ENCODE measurements around the gene LRGUK.

Gene LRGUK

DNA sequence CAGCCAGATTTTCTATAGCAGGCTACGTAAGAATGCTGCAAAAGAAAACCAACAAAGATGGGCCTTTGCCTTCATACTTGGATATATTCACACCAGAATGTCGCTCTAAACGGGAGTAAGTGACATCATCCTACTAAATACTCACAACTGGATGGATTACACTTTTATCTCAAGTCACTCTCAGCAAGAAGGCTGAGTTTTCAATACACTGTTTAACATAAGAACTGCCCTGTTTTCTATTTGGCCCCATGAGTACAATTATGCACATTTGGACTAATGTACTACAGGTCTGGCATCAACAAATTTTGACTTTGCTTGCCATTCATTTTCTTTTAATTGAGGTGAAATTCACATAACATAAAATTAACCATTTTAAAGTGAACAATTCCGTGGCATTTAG lies 181.4 kb downstream of the LRGUK start:
- Histone ChIP-seq H2BK15ac (ENCODE audit: low read length) (no peak overlapping the region), H3K9ac (ENCODE audit: low read depth, low read length, poor library complexity) (no peak overlapping the region), H3K23ac (ENCODE audit: low read depth, low read length, poor library complexity) (no peak overlapping the region), H2BK120ac (ENCODE audit: low read depth, low read length) (no peak overlapping the region), H3K36me3 (replicated peaks in 1 of 2; ENCODE audit: control insufficient read depth in 2 of 2, insufficient read depth in 2 of 2, low read length in 2 of 2) (peaks cover 5 to 53% of the 10 kb centered on the region in 2 donors), H3K4ac (ENCODE audit: low read length) (no peak overlapping the region), H3K9me3 (replicated peaks in 1 of 2; ENCODE audit: control insufficient read depth in 2 of 2, insufficient read depth in 1 of 2, low read depth in 1 of 2, low read length in 2 of 2) (no peaks in the 10 kb centered on the region), H4K8ac (ENCODE audit: low read depth, low read length) (no peak overlapping the region), H3K4me2 (ENCODE audit: insufficient read depth, low read length, poor library complexity, severe bottlenecking) (no peak overlapping the region), H3K27me3 (ENCODE audit: control insufficient read depth in 3 of 3, insufficient read depth in 3 of 3, low read depth in 1 of 3, low read length in 3 of 3) (no peaks in the 10 kb centered on the region), H2AFZ (ENCODE audit: low read length) (no peak overlapping the region), H2AK5ac (ENCODE audit: low read depth, low read length) (no peak overlapping the region), H3K4me1 (ENCODE audit: control insufficient read depth in 2 of 2, insufficient read depth in 1 of 2, low read depth in 1 of 2, low read length in 2 of 2) (no peaks in the 10 kb centered on the region), H2BK12ac (ENCODE audit: low read length) (no peak overlapping the region), H3K27ac (replicated peaks; ENCODE audit: low read length) (no peak overlapping the region), H3K4me3 (ENCODE audit: low read length in 2 of 2) (no peak overlapping the region), H3K14ac (ENCODE audit: low read length) (no peak overlapping the region), H3K79me1 (ENCODE audit: low read depth, low read length) (no peaks in the 10 kb centered on the region), H2BK5ac (ENCODE audit: low read length) (no peak overlapping the region), H3K18ac (ENCODE audit: low read length) (no peak overlapping the region), H4K91ac (ENCODE audit: low read depth, low read length, poor library complexity) (no peak overlapping the region)
- no peak for DNase-seq (ENCODE audit: low spot score)
- no CpG with 5 or more reads among the region's 4 CpGs for WGBS, 2 donors (ENCODE audit: extremely low coverage in 2 of 2, insufficient read length in 2 of 2, insufficient replicate concordance in 1 of 2)

GRCh38 chr7:134311807-134312206 lies 184.7 kb downstream of the LRGUK start:
- no peak overlapping the region for H3K4ac ChIP-seq (ENCODE audit: low read length)
- H3K27me3 ChIP-seq (ENCODE audit: control insufficient read depth in 3 of 3, insufficient read depth in 3 of 3, low read depth in 1 of 3, low read length in 3 of 3), result no peaks in the 10 kb centered on the region
- no peak overlapping the region for H3K4me3 ChIP-seq (ENCODE audit: low read length in 2 of 2)
- H2AFZ ChIP-seq (ENCODE audit: low read length), result no peak overlapping the region
- no peak overlapping the region for H3K23ac ChIP-seq (ENCODE audit: low read depth, low read length, poor library complexity)
- no peak overlapping the region for H3K18ac ChIP-seq (ENCODE audit: low read length)
- no peaks in the 10 kb centered on the region for H3K4me1 ChIP-seq (ENCODE audit: control insufficient read depth in 2 of 2, insufficient read depth in 1 of 2, low read depth in 1 of 2, low read length in 2 of 2)
- no peak overlapping the region for H4K91ac ChIP-seq (ENCODE audit: low read depth, low read length, poor library complexity)
- H3K36me3 ChIP-seq (replicated peaks in 1 of 2; ENCODE audit: control insufficient read depth in 2 of 2, insufficient read depth in 2 of 2, low read length in 2 of 2), result peaks cover 4 to 26% of the 10 kb centered on the region in 2 donors
- H2BK15ac ChIP-seq (ENCODE audit: low read length), result no peak overlapping the region
- no peak overlapping the region for H3K9ac ChIP-seq (ENCODE audit: low read depth, low read length, poor library complexity)
- H3K27ac ChIP-seq (replicated peaks; ENCODE audit: low read length), result no peak overlapping the region
- H2AK5ac ChIP-seq (ENCODE audit: low read depth, low read length), result no peak overlapping the region
- H4K8ac ChIP-seq (ENCODE audit: low read depth, low read length), result no peak overlapping the region
- H3K79me1 ChIP-seq (ENCODE audit: low read depth, low read length), result no peaks in the 10 kb centered on the region
- no peaks in the 10 kb centered on the region for H3K9me3 ChIP-seq (replicated peaks in 1 of 2; ENCODE audit: control insufficient read depth in 2 of 2, insufficient read depth in 1 of 2, low read depth in 1 of 2, low read length in 2 of 2)
- no peak overlapping the region for H2BK120ac ChIP-seq (ENCODE audit: low read depth, low read length)
- no peak overlapping the region for H2BK12ac ChIP-seq (ENCODE audit: low read length)
- no peak overlapping the region for H2BK5ac ChIP-seq (ENCODE audit: low read length)
- H3K14ac ChIP-seq (ENCODE audit: low read length), result no peak overlapping the region
- H3K4me2 ChIP-seq (ENCODE audit: insufficient read depth, low read length, poor library complexity, severe bottlenecking), result no peak overlapping the region
- no peak for DNase-seq (ENCODE audit: low spot score)
- WGBS, 2 donors (ENCODE audit: extremely low coverage in 2 of 2, insufficient read length in 2 of 2, insufficient replicate concordance in 1 of 2), result no CpG with 5 or more reads among the region's 4 CpGs

DNA sequence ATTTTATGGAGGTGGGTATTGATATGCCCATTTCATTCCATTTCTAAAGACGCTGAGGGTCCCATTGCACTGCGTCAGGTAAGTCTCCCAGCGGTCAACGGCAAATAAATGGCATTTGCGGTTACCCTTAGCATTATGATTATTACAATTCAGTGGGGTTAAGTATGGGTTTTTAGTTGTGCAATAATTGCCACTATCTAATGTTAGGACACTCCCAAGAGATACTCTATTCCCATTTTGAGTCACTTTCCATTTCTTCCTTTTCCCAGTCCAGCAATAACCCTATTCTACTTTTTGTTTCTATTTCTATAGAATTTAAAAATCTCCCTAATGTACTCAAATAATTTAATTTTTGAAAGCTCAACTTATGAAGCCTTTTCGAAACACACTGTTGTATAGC lies 185.6 kb downstream of the LRGUK start:
- no peak overlapping the region for H4K91ac ChIP-seq (ENCODE audit: low read depth, low read length, poor library complexity)
- H2AFZ ChIP-seq (ENCODE audit: low read length), result no peak overlapping the region
- no peaks in the 10 kb centered on the region for H3K4me1 ChIP-seq (ENCODE audit: control insufficient read depth in 2 of 2, insufficient read depth in 1 of 2, low read depth in 1 of 2, low read length in 2 of 2)
- no peak overlapping the region for H2BK5ac ChIP-seq (ENCODE audit: low read length)
- H4K8ac ChIP-seq (ENCODE audit: low read depth, low read length), result no peak overlapping the region
- H2BK15ac ChIP-seq (ENCODE audit: low read length), result no peak overlapping the region
- H3K27me3 ChIP-seq (ENCODE audit: control insufficient read depth in 3 of 3, insufficient read depth in 3 of 3, low read depth in 1 of 3, low read length in 3 of 3), result no peaks in the 10 kb centered on the region
- H3K4ac ChIP-seq (ENCODE audit: low read length), result no peak overlapping the region
- no peak overlapping the region for H3K9ac ChIP-seq (ENCODE audit: low read depth, low read length, poor library complexity)
- H3K9me3 ChIP-seq (replicated peaks in 1 of 2; ENCODE audit: control insufficient read depth in 2 of 2, insufficient read depth in 1 of 2, low read depth in 1 of 2, low read length in 2 of 2), result no peaks in the 10 kb centered on the region
- peaks cover 4 to 23% of the 10 kb centered on the region in 2 donors for H3K36me3 ChIP-seq (replicated peaks in 1 of 2; ENCODE audit: control insufficient read depth in 2 of 2, insufficient read depth in 2 of 2, low read length in 2 of 2)
- H3K79me1 ChIP-seq (ENCODE audit: low read depth, low read length), result no peaks in the 10 kb centered on the region
- no peak overlapping the region for H3K4me3 ChIP-seq (ENCODE audit: low read length in 2 of 2)
- WGBS, 2 donors (ENCODE audit: extremely low coverage in 2 of 2, insufficient read length in 2 of 2, insufficient replicate concordance in 1 of 2), result no CpG with 5 or more reads among the region's 6 CpGs
- H3K27ac ChIP-seq (replicated peaks; ENCODE audit: low read length), result no peak overlapping the region
- H2AK5ac ChIP-seq (ENCODE audit: low read depth, low read length), result no peak overlapping the region
- no peak overlapping the region for H3K4me2 ChIP-seq (ENCODE audit: insufficient read depth, low read length, poor library complexity, severe bottlenecking)
- H2BK120ac ChIP-seq (ENCODE audit: low read depth, low read length), result no peak overlapping the region
- DNase-seq (ENCODE audit: low spot score), result no peak
- no peak overlapping the region for H3K23ac ChIP-seq (ENCODE audit: low read depth, low read length, poor library complexity)
- H3K18ac ChIP-seq (ENCODE audit: low read length), result no peak overlapping the region
- no peak overlapping the region for H3K14ac ChIP-seq (ENCODE audit: low read length)
- no peak overlapping the region for H2BK12ac ChIP-seq (ENCODE audit: low read length)

DNA sequence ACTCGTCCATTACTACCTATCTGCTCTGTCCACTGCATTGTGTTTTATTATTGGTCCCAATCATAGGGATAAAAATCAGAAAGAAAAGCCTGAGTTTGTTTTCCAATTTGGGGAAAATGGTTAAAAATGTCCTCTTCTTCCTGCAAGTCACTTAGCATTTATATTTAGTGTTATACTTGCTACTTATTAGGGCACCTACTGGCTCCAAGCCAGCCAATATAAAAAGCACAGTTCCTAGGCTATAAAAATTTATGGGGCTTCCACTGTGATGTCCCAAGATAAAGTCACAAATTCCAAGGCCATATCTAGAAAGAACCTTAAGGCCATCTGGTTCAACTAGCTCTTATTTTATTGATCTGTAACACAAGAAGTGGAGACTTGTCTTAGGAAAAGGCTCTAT lies 186.4 kb downstream of the LRGUK start:
- no peak overlapping the region for H3K4ac ChIP-seq (ENCODE audit: low read length)
- no peak overlapping the region for H2AK5ac ChIP-seq (ENCODE audit: low read depth, low read length)
- no peak overlapping the region for H3K14ac ChIP-seq (ENCODE audit: low read length)
- no peak overlapping the region for H2BK5ac ChIP-seq (ENCODE audit: low read length)
- H2BK120ac ChIP-seq (ENCODE audit: low read depth, low read length), result no peak overlapping the region
- H3K4me3 ChIP-seq (ENCODE audit: low read length in 2 of 2), result no peak overlapping the region
- H3K18ac ChIP-seq (ENCODE audit: low read length), result no peak overlapping the region
- H2AFZ ChIP-seq (ENCODE audit: low read length), result no peak overlapping the region
- H3K9me3 ChIP-seq (replicated peaks in 1 of 2; ENCODE audit: control insufficient read depth in 2 of 2, insufficient read depth in 1 of 2, low read depth in 1 of 2, low read length in 2 of 2), result no peaks in the 10 kb centered on the region
- H3K4me2 ChIP-seq (ENCODE audit: insufficient read depth, low read length, poor library complexity, severe bottlenecking), result no peak overlapping the region
- H3K9ac ChIP-seq (ENCODE audit: low read depth, low read length, poor library complexity), result no peak overlapping the region
- H2BK12ac ChIP-seq (ENCODE audit: low read length), result no peak overlapping the region
- DNase-seq (ENCODE audit: low spot score), result no peak
- peaks cover 0 to under 1% (median 0%) of the 10 kb centered on the region in 3 experiments for H3K27me3 ChIP-seq (ENCODE audit: control insufficient read depth in 3 of 3, insufficient read depth in 3 of 3, low read depth in 1 of 3, low read length in 3 of 3)
- H3K79me1 ChIP-seq (ENCODE audit: low read depth, low read length), result no peaks in the 10 kb centered on the region
- no CpG with 5 or more reads among the region's 1 CpG for WGBS, 2 donors (ENCODE audit: extremely low coverage in 2 of 2, insufficient read length in 2 of 2, insufficient replicate concordance in 1 of 2)
- H3K4me1 ChIP-seq (ENCODE audit: control insufficient read depth in 2 of 2, insufficient read depth in 1 of 2, low read depth in 1 of 2, low read length in 2 of 2), result no peaks in the 10 kb centered on the region
- H3K36me3 ChIP-seq (replicated peaks in 1 of 2; ENCODE audit: control insufficient read depth in 2 of 2, insufficient read depth in 2 of 2, low read length in 2 of 2), result peaks cover 4 to 16% of the 10 kb centered on the region in 2 donors
- H2BK15ac ChIP-seq (ENCODE audit: low read length), result no peak overlapping the region
- no peak overlapping the region for H3K27ac ChIP-seq (replicated peaks; ENCODE audit: low read length)
- no peak overlapping the region for H4K8ac ChIP-seq (ENCODE audit: low read depth, low read length)
- no peak overlapping the region for H3K23ac ChIP-seq (ENCODE audit: low read depth, low read length, poor library complexity)
- no peak overlapping the region for H4K91ac ChIP-seq (ENCODE audit: low read depth, low read length, poor library complexity)

Measured in neuronal stem cell (in vitro differentiated cells).